B cell (primary cell): ENCODE data around the gene TMEM97.

Experiments
- EZH2 ChIP-seq: IDR thresholded peaks from 2 replicates; pipeline ENCODE4 v1.6.1; 2012; ENCODE audit warnings: borderline replicate concordance, low read depth, mild to moderate bottlenecking, moderate library complexity, low read length; ENCODE audit not compliant: insufficient read depth, poor library complexity, severe bottlenecking
- TF ChIP-seq, protein P1 (sequence below): fragments of 200-600 bp; IDR thresholded peaks from one replicate; pipeline ENCODE4 v1.8.0; 2022; ENCODE audit warnings: antibody characterized with exemption, mild to moderate bottlenecking

DNA sequence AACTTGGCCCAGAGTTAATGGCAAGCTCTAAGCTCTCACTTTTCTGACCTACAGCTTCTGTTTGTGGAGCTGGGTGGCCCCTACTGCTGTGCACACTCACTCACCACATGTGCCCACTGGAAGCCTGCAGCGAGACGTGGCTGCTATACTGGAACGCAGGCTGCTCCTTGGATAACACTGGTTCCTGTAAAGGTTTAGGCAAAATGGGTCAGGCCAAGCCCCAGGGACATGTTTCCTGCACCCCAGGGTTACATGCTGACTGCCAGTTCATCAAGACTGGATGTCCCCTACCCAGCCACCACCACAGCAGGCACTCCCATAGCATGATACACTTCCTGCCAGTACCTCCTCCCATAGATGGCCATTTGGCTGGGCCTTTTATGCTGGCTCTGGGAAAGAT is 30.0 kb downstream of the TMEM97 start:
- TF ChIP-seq, protein P1, sequence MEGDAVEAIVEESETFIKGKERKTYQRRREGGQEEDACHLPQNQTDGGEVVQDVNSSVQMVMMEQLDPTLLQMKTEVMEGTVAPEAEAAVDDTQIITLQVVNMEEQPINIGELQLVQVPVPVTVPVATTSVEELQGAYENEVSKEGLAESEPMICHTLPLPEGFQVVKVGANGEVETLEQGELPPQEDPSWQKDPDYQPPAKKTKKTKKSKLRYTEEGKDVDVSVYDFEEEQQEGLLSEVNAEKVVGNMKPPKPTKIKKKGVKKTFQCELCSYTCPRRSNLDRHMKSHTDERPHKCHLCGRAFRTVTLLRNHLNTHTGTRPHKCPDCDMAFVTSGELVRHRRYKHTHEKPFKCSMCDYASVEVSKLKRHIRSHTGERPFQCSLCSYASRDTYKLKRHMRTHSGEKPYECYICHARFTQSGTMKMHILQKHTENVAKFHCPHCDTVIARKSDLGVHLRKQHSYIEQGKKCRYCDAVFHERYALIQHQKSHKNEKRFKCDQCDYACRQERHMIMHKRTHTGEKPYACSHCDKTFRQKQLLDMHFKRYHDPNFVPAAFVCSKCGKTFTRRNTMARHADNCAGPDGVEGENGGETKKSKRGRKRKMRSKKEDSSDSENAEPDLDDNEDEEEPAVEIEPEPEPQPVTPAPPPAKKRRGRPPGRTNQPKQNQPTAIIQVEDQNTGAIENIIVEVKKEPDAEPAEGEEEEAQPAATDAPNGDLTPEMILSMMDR = no peak
- no peak for TF ChIP-seq EZH2
